HG03097 (cell line): ENCODE data around the gene EFNB2.
A peak's percentile ranks its signal among the peaks of the same experiment; 100 is the strongest.

Source experiments
- ATAC-seq: cut with Tn5 transposase; IDR thresholded peaks from one replicate; pipeline ENCODE4 v1.9.1; 2021; ENCODE audit not compliant: unreplicated experiment, low FRiP score

EFNB2 gene, protein sequence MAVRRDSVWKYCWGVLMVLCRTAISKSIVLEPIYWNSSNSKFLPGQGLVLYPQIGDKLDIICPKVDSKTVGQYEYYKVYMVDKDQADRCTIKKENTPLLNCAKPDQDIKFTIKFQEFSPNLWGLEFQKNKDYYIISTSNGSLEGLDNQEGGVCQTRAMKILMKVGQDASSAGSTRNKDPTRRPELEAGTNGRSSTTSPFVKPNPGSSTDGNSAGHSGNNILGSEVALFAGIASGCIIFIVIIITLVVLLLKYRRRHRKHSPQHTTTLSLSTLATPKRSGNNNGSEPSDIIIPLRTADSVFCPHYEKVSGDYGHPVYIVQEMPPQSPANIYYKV

DNA sequence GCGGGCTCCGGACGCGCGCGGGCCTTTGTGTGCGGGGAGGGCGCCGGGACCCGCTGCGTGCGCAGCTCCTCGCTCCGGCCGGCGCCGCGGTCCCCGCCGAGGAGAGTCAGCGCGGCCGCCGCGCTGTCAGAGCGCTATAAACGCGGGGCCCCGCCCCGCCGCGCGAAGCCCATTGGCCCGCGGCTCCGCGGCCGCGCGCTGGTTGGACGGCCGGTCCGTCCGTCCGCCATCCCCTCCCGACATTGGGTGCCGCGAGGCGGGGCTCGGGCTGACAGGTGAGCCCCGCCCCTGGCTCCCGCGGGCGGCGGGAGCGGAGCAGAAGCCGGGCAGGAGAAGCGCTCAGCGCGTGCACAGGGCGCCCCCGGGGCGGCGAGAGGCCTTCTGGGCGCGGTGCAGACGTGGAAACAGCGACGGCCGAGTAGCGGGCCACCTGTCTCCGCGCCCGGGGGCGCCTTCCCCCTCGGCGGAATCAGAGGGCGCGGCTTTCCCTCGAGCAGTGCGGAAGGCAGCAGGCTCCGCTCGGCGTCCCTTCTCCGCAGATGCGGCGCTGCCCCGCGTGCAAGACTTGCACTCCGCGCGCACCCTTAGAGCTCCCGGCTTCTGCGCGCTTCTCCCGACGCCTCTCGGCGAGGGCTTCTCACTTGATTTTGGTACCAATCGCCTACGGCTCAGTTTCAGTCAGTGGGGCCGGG is at the start of gene EFNB2:
EFNB2 (minus strand) TSS at position 111 of the 692 bp plus-strand sequence. CDS start 698 bp downstream, outside the sequence.
- ATAC-seq, result peak; percentile 98

DNA sequence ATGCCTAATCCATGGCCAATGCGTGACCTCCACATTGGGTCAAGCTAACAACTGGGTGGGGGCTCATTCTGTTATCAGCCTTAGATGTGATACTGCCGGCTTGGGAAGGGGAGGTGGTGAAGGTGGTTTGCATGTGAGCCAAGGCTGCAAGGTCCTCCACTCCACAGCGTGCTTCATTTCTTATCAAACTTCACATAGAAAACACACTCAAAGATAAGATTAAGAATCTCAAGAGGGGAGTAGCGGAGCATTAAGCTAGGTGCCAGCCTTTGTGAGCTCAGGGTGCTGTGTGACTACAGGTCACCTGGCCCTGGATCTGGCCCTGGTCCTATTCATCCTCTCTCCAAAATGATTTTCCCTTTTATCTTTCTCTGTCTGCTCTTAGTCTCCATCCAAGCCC is 45.8 kb upstream of the EFNB2 start:
- ATAC-seq, result no peak

DNA sequence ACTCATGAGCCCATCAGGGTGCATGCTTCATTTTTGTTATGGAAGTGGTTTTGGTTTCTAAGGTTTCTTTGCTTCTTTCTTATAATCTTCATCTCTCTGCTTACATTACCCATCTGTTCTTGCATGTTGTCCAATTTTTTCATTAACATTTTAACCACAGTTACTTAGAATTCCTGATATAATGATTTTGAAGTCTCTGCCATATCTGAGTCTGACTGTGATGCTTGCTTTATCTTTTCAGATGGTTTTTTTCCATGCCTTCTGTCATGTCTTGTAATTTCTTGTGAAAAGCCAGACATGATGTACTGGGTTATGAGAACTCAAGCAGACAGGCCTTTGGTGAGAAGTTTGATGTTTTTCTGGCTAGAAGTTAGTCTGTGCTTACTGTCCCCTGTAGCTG is 40.4 kb upstream of the EFNB2 start:
- ATAC-seq, result no peak

DNA sequence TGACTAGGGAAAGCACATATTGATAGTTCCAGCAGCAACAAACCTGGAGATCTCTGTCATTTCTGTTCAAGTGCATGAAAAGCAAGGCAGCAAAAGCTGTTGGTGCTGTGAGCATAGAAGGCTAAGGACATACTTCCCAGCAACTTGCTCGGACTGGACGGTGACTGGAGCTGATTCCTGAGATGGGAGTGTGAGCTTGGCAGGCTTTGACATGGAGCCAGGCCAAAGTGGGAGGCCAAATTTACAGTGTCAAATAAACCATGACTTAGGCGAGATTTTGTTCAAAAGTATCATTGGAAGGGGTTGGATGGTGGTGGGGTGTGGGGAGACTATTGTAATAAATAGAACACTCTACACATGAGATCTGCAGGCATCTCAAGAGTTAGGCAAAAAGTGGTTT is 38.4 kb upstream of the EFNB2 start:
- no peak for ATAC-seq

DNA sequence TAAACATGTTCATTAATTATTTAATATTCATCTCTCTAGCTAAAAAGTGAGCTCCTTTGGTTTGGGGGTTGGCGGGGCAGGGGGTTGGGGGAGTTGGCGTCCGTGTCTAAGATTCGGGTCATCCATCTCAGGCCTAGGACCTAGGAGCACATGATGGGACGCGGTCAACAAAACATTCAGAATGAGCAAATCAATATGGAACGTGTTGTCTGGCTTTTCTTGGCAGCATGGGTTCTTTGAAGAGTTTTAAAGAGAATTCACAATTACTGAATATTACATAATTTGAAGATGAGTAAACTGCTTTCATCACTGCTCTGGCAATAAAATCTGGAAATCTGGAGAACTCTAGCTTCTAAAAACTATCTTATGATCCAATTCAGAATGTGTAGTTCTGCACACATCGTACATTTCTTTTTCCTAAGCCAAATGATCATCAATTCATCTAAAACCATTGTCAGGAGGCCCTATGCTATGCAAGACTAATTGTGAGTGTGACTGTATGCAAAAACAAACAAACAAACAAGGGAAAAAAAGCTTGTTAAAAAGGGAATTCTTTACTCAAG is 37.9 kb upstream of the EFNB2 start:
- no peak for ATAC-seq

DNA sequence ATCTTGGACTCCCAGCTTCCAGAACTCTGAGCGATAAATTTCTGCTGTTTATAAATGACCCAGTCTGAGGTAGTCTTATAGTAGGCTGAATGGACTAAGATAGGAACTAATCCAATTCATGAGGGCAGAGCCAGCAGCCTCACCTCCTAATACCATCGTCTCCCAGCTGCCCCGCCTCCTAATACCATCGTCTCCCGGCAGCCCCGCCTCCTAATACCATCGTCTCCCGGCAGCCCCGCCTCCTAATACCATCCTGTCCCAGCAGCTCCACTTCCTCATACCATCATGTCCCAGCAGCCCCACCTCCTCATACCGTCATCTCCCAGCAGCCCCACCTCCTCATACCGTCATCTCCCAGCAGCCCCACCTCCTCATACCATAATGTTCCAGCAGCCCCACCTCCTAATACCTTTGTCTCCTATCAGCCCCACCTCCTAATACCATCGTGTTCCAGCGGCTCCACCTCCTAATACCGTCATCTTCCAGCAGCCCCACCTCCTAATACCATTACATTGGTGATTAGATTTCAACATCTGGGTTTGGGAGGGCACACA is 34.9 kb upstream of the EFNB2 start:
- ATAC-seq, result peak; percentile 23

DNA sequence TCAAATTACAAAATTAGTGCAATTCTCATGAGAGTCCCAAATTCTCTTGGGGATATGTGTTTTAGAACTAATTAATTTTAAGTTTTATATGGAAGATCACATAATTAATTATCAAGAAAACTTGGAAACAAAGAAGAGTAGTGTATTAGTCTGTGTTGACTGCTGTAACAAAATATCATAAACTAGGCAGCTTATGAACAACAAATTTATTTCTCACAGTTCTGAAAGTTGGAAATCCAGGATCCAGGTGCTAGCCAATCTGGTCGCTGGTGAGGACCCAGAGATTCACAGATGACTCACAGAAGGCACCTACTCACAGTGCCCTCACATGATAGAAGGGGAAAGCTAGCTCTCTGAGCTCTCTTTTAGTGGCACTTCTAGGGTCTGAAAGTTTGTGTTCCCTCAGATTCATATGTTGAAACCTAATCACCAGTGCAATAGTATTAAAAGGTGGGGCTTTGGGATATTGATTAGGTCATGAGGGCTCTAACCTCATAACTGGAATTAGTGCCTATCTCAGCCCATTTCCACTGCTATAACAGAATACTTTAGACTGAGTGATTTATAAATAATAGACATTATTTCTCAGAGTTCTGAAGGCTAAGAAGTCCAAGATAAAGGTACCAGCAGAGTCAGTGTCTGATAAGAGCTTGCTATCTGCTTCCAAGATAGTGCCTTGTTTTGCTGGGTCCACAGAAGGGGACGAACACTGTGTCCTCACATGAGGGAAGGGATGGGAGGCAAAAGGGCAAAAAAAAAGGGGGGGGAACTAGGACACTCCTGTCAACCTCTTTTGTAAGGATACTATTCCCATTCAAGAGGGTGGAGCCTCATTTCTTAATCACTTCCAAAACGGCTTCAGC is 34.0 kb upstream of the EFNB2 start:
- no peak for ATAC-seq

DNA sequence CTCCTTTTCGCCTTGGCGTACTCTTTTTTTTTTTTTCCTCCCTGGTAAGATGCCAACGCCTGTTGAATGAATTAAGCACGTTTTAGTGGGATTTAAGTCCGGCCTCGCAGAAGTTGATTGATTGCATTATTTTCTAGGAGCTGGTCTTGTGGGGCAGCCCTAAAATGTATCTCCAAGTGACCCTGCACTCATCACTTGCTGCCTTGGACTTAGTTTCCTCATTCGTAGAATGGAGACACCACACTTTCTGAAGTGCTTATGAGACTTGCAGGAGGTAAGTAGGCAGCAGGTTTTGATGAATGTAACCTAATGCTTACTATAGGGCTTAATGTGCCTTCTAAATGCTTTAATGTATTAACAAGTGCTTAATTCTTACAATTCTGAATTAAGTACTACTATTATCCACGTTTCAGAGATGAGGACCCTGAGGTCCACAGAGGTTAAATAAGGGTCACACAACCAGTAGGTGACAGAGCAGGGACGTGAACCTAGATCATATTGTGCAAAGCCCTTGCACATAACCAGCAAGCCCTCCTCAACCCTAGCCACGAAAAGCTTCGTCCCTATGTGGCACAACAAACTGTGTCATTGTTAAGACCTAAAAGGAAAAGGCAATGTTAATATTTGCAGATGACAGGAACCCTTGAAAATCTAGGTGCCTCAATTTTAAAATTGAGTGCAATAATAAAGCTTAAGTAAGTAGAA is 33.0 kb upstream of the EFNB2 start:
- ATAC-seq, result peak; percentile 21

DNA sequence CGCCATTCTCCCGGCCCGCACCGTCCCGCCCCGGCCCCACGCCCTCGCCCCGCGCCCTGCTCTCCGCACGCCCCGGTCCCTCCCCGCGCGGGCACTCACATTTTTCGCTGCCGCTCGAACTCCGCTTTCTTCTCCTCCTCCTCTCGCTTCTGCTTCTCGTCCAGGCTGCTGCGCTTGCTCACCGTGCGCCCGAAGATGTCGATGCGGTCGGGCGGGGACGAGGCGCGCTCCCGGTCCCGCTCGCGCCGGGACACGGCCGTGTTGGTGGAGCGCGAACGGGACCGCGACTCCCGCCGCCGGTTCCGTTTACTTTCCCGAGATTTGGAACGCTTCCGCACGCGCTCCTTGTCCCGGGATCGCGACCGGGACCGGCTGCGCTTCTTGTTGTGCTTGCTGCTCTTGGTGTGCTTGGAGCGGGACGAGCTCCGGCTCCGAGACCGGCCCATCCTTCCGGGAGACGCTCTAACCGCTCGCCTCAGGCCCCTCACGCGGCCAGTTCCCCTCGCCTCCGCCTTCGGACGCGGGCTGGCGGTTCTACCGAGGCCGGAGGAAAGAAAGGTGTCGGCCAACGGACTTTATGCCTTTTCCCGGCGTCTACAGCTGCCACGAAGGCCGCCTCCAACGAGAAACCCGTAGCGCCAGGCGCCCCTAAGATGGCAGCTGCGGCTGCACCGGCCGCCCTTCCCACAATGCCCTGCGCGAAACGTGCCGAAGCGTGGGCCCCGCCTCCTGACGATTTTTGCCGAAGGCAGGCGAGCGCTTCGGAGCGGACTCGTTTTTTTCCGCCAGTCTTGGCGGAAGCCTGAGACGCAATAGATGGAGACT is 32.2 kb upstream of the EFNB2 start, which contains the start of gene ARGLU1:
ARGLU1 (minus strand) TSS at position 664 of the 825 bp plus-strand sequence; CDS start at position 446, 218 bp downstream.
- peak; percentile 83 for ATAC-seq

DNA sequence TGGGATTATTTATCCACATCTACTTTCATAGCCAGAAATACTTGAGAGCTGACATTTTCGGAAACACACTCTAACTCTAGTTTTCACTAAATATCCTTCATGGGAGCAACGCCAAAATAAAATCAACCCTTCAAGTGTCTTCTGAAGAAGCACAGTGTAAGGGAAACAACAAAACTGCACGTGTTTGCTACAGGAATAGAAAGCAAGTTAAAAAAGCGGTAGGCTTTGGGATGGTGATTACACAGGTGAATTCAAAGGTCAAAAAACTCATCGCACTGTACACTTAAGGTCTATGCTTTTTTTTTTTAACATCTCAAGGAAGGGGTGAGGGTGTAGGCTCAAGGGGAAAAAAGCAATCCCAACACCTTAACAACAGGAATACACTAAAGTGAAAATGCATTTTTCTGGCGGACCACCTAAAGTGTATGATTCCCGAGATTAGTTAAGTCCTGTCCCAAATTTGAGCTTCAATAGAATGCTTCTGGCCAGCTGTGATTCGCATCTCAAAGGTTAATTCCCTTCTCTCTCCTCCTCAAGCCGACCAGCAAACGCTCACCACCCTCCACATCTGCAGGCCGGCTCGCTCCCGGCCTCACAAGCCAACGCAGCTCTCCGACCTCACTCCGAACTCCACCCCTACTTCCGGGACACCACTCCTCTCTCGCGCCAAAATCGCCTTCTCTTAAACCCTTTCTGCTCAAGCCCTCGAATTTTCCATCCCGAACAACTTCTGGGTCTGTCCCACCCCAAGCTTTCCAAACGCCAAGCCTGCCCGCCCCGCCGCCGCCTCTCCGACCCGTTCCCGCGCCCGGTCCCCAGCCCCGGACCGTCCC is 31.4 kb upstream of the EFNB2 start:
- ATAC-seq, result peak; percentile 41

DNA sequence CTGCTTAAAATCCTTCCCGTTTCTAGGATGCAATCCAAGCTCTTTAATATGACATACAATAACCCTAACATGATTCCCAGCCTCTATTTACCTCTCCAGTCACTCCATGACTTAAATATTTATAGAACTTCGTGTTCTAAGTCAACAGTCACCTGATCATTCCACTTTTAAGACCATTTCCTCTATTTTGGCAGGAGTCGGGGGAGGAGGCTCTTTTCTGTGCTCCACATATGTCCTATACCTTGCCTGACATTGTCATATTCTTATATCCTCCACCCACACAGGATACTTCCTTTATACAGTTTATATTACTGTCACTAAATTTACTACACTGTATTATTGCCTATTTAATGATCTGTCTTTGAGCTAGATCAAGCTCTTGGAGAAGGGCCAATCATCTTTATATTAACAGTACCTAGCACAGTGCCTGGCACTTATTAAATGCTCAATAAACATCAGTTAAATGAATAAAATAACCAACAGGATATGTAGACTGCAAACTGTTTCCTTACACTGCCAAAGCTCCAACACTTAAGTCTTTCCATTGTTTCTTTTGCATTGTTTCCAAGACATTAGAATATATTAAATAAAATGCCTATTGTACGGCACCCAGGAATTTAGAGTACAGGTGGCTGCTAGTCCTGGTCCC is 29.8 kb upstream of the EFNB2 start:
- no peak for ATAC-seq

DNA sequence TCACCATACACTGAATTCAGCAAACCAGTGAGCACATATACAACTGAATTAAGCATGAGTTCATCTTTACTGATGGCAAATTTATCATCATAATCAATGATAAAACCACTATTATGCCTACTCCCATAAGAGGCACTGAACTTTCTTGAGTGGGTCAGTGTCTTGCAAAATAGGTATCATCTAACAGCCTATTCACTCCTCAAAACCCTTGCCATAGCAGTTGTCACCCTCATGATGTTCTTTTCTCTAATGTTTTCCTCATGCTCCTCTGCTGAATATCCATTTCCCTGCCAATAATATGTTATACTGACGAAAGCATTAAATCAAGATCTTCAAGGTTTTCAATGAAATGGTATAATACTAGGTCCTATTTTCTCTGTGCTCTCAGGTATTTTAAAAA is 26.8 kb upstream of the EFNB2 start:
- no peak for ATAC-seq

DNA sequence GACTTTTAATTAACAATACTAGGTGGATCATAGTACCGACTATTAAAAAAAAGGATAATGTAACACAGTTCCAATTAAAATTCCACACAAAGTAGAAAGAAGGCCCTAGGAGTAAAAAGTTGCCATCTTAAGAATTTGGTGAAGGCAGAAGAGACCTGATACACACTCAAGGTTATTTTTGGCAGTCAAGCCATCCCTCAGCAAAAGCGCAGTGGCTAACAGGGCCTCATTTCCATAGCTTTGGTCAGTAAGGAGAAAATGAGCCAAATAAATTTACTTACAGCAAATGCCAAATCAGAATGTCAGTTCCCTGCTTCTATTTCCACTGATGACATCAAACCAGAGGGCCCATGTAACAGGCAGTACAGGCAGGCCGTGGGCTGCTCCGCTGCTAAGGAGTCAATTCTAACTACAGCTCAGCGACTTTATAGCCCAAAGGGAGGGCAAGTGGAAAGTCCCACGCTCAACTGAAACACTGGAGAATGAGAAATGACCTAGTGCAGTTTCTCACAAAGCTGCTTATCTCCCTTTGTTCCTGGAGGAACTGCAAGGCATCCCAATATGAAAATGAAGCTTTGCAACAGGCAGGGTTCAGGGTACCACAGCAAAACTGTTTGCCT is 26.2 kb upstream of the EFNB2 start:
- peak; percentile 79 for ATAC-seq

DNA sequence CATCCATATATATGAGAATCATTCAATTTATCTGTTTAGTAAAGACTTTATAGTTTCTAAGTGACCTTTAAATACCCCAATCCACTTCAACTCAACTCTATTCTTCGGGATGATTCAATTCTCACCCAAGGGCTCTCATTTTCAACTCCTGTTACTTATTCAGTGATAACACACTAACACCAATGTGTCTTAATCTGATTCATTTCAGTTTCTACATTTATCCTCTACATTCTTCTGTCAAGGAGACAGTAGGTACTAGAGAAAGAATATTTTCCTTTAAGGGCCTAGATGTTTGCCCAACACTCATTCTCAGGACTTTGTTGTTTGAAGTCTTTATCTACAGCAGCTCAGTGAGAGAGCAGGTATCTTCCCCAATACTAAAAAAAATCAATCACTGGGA is 25.4 kb upstream of the EFNB2 start:
- ATAC-seq, result no peak

DNA sequence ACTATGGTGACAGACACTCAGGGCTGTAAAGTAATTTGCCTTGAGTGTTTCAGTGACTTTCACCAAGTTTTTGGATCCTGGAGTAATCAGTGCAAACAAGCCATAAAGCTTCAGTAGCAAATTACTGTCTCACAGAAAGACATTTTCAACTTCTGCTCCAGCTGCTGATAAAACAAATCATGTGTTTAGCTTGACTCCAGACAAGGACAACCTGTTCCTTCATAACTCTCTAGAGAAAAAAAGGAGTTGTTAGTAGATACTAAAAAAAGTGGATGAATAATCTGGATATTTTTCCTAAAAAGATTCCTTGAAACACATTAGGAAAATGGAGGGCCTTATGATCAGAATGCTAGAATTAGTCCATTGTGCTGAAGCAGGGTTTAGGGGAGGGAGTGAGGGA is 23.1 kb upstream of the EFNB2 start:
- ATAC-seq, result no peak

DNA sequence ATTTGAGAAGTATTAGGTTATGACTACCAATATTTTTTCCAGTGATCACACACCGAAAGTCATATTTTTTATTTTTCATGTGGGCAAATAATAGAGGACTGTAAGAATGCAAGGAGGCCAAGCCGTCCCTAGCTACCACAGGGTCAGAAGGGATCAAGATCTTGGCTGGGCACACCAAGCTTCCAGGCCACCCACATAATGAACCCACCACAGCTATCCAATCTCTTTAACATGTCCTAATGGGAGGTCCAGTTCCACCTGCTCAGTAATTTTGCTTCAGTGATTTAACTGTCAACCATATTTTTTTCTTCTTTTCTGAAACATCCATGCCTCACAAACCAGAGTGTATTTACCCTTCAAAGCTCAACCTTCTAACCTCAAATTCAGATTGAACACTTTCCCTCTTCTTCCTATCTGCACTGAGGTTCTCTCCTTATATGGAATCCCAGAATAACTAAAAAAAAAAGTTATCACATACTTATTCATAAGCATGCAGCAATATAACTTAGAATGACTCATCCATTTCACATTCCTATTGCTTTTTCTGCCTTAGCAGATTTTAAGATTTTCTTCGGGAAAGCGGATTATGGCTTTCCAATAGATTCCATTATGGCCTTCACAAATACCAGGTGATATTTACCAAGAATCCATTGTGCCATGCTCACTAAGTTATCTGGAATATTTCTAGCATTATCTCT is 20.3 kb upstream of the EFNB2 start:
- no peak for ATAC-seq

DNA sequence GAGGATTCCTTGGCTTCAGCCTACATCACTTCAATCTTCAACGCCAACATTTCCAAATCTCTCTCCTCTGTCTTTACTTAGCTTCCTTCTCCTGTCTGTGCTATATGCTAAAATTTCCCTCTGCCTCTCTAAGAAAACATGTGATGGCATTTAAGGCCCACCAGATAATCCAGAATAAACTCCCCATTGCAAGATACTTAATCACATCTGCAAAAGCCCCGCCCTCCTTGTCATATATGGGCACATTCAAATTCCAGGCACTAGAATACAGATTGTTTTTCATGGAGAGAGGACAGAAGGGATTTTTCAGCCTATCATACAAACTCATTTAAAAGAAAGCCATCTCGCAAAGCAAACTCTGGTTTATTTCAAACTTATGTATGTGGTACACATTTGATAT is 16.3 kb upstream of the EFNB2 start:
- ATAC-seq, result no peak
